Subcutaneous adipose tissue (tissue), 4 donors: ENCODE results near the gene PDZK1IP1. TPM values are rescaled to one million over a fixed set of nuclear protein-coding genes. Genes with fewer than 3 reads are reported as not detected.

ENCODE experiments used
- total RNA-seq, 4 donors: library from RNA; depleted of rRNA; stranded (reverse); fragments of >200 nt; gene quantifications; one replicate each; pipeline ENCODE4 v1.1.0, GENCODE V29; 2016
- TF ChIP-seq, protein P1 (sequence below): fragments of 450-650 bp; IDR thresholded peaks from one replicate; pipeline ENCODE4 v1.5.1; 2016; ENCODE audit warnings: low read depth, mild to moderate bottlenecking, control low read depth, antibody characterized with exemption, moderate library complexity

The PDZK1IP1 gene
- total RNA-seq, 4 donors from 2014 or later = 0.85 to 11.3 (median 3.8) TPM; not detected in 1

DNA sequence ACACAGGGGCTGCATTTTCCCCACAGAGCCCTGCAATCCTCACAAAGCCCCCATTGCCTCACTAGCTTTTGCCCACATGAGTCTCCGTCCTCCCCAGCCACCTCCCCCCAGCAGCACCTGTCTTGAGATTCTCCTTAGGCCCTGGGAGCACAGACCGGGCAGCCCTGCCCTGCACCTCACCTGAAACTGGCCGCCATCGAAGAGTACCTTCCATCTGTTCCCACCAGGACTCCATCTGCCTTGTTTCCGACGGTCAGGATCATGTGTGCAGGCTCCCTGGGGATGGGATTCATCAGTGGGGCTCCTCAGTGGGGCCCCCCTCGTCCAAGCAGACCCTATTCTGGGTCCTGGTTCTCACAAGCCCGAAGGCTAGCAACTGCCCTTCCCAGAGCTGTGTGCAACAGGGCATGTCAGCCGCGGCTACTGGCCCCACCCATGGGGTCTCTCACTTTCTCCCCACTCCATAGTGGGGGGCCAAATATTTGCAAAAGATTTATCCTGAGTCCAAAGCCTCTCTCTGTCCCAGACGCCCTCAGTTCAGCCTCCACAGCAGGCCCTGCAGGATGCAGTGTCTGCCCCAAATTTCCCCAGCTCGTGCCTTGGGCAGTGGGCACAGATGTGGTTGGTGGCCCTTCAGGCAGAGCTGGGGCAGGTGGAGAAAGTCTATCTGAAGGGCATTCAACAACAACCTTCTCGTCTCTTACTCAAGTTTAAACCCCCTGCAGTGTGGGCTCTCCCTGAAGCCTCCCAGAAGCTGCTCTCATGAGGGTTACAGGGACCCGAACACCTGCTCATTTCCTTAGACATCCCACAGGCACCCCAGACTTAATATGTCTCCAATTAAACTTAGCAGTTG, 4.8 kb downstream of the PDZK1IP1 start:
- TF ChIP-seq, protein P1, sequence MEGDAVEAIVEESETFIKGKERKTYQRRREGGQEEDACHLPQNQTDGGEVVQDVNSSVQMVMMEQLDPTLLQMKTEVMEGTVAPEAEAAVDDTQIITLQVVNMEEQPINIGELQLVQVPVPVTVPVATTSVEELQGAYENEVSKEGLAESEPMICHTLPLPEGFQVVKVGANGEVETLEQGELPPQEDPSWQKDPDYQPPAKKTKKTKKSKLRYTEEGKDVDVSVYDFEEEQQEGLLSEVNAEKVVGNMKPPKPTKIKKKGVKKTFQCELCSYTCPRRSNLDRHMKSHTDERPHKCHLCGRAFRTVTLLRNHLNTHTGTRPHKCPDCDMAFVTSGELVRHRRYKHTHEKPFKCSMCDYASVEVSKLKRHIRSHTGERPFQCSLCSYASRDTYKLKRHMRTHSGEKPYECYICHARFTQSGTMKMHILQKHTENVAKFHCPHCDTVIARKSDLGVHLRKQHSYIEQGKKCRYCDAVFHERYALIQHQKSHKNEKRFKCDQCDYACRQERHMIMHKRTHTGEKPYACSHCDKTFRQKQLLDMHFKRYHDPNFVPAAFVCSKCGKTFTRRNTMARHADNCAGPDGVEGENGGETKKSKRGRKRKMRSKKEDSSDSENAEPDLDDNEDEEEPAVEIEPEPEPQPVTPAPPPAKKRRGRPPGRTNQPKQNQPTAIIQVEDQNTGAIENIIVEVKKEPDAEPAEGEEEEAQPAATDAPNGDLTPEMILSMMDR = no peak

GRCh38 chr1:47184090-47184821, 5.6 kb downstream of the PDZK1IP1 start:
- TF ChIP-seq, protein P1 = no peak

GRCh38 chr1:47183308-47184089, 6.3 kb downstream of the PDZK1IP1 start:
- TF ChIP-seq, protein P1 = no peak

- TF ChIP-seq, protein P1 = no peak
These were observed 7.1 kb downstream of the PDZK1IP1 start for GRCh38 chr1:47182676-47183235.

- TF ChIP-seq, protein P1 = no peak
These were observed 7.7 kb downstream of the PDZK1IP1 start for GRCh38 chr1:47181955-47182675.

DNA sequence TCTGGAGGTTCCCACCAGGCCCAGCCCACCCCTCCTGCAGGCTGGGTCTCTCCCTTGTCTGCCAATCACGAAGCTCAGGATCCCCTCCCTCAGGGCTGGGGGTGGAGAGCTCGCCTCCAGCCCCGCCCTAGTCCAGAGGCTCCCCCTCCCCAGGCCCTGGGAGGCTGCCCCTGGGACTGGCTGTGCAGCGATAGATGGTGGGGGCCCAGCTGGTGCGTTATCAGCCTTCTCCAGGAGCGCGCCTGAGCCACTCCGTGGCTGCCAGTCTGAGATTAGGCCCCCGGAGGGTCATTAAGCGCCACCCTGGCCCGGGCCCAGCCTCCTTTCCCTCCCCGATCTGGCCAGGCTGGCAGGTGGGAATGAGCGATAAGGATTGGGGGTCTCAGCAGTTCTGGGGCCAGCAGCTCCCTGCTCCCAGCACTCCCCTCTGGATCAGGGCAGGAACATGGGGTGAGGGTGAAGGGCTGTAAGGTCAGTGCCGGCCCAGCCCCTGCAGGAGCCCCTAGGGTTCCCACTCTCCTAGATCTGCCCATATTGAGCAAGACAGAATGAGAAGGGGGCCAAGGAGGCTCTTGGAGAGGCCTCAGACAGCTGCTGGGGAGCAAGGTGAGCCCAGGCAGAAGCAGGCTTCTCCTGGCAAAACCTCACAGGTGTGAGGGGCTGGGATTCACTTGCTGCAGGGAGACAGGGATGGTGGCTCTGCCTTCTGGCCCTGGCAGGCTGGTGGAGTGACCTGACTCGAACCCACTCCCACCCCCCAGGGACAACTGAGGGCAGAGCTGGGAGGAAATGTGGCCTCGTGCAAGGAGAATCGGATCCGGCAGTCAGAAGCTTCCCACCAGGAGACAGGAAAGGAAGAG, 8.5 kb downstream of the PDZK1IP1 start:
- TF ChIP-seq, protein P1 = no peak
